Kidney glomerular epithelial cell (primary cell): ENCODE data around the gene NHSL1.

Source experiments
- DNase-seq: peaks from one replicate; lab custom pipeline; 2025; lab: John Stamatoyannopoulos, UW

NHSL1 gene

GRCh38 chr6:138401960-138402837, 97.1 kb downstream of the NHSL1 start:
- DNase-seq: no peak

GRCh38 chr6:138400326-138400725, 99.0 kb downstream of the NHSL1 start:
- no peak for DNase-seq

GRCh38 chr6:138397128-138398122, 101.9 kb downstream of the NHSL1 start:
- DNase-seq: no peak

GRCh38 chr6:138396709-138397108, 102.6 kb downstream of the NHSL1 start:
- no peak for DNase-seq

DNA sequence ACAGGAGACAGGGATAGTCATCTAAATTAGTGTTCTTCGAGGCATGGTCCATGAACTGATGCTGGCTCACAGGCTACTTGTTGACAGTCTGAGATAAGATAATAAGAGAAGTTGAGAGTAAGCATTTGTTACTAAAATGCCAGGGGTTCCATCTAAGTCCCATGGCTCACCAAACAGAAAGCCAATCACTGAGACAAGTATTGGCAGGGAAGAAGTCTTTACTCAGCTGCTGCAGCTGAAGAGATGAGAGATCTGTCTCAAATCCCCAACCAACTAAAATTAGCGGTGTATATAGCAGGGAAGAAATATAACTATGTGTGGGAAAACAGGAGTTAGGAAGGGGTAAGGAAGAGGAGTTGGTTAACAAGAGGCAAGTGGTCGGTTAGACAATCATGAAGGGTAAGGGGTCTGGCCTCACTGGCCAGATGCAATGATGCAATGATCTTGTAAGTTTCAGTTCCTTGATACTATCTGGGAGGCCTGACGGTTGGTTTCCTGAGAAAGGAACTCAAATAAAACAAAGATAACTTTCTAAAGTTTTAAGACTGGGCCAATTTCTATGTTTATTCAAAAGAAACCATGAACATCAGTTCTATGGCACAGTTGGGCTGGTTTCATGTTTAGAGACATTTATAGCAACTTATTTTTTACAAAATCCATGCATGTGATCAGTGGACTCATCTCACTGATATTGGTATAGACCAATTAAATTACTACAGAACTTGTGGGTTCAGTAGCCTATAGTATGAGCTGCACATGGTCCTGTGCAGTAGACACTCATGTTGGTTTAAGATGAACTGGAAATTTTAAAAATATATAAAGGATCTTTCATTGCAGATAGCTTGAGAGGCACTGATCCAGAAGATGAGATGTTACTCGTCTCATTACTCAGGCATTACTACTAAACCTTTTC, 105.2 kb downstream of the NHSL1 start:
- no peak for DNase-seq

- DNase-seq: no peak
Observed at GRCh38 chr6:138389551-138389950, 109.7 kb downstream of the NHSL1 start.

GRCh38 chr6:138387577-138388368, 111.5 kb downstream of the NHSL1 start:
- no peak for DNase-seq

- no peak for DNase-seq
Observed at GRCh38 chr6:138386897-138387296, 112.4 kb downstream of the NHSL1 start.

DNA sequence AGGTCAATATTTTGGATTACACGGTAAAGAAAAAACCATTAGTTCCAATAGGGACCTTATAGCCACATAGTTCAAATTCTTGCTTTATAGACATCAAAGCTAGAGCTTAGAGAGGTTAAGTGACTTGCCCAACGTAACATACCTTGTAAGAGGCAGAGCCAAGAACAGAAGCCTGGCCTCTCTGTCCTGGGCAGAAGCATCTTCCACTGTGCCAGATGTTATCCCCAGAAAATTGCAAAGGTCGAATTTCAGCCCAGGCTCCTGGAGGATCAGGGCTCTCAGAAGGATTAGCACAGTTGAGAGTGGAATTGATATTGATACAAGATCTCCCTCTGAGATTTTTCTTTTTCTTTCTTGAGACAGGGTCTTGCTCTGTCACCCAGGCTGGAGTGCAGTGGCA, 115.5 kb downstream of the NHSL1 start:
- DNase-seq: no peak

DNA sequence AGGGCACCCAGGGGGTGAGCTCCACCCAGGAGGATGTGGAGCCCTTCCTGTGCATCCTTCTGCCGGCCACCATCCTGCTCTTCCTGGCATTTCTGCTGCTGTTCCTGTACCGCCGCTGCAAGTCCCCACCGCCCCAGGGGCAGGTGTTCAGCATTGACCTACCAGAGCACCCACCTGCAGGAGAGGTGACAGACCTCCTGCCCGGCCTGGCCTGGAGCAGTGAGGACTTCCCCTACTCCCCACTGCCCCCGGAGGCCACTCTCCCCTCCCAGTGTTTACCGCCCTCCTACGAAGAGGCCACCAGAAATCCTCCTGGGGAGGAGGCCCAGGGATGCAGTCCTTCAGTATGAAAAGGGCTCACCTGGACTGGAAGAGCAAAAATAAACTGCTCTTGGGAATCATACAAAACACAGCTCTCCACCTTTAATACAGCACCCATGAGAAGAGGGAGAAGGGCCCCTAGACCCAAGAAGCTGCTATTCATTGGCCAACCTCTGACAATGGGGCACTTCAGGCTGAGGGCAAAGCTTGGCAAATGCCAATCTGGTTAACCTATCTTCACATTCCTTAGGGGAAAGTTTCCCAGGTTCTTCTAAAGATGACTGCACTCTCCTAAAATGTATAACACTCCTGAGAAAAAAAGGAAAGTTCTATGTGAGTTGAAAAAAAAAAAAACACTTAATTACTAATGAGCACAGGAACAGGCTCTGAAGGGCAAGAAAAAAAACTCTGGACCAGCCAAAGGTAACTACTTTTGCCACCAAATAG, 116.6 kb downstream of the NHSL1 start:
- DNase-seq: no peak

DNA sequence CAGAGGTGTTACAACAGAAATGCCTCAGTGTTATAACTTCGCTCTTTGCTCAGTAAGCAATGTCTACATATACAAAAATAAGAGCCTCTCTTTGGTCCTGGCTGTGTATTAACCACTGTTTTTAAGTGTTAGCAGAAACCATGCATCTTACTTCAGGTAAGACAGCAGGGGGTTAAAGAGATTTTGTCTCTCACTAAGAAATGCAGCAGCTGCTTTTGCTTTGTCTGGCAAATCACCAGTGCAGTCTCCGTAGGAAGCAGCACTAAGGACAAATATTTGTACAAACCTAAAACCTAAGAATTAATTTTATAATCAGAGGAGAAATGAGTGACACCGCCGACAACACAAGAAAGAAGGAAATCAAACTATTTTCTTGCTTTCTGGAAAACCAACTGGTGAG, 120.8 kb downstream of the NHSL1 start:
- no peak for DNase-seq

DNA sequence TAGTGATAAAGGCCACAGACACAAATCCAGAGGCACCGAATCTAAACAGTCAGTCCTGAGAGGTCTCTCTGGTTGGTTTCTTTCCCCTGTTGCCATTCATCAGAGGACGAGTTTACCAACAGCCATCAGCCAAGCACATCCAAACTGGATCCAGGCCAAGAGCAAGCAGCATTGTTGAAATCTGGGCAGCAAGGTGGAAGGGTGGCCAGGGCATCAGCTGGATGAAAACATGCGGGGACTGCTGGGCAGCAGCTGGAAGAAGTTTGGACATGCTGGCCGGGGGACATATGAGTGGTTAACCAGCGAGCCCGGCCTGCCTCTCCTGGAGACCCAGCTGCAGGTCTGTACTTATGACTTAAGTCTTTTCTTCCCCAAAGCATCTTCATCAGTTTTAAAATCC, 121.5 kb downstream of the NHSL1 start, which contains the start of gene SMIM28:
Gene SMIM28 (plus strand): TSS at position 62 of the 400 bp plus-strand sequence. CDS start 168 bp downstream, at position 230.
- DNase-seq: no peak

DNA sequence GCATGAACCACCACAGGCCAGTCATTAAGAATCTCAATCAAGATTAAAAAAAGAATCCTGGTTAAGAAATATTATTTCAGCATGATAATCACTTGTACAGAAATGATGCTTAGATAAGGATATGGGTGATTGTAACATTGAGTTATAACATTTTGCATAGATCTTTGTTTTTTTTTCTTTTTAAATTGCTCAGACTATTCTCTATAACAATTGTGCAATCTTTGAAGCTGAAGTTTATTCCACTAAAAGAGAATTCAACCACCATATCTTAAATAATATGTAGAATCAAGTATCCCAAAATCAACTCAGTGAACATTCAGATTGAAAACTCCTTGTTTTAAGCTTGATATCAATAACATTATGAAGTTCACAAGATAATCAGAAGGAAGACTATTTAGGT, 122.3 kb downstream of the NHSL1 start:
- DNase-seq: no peak

DNA sequence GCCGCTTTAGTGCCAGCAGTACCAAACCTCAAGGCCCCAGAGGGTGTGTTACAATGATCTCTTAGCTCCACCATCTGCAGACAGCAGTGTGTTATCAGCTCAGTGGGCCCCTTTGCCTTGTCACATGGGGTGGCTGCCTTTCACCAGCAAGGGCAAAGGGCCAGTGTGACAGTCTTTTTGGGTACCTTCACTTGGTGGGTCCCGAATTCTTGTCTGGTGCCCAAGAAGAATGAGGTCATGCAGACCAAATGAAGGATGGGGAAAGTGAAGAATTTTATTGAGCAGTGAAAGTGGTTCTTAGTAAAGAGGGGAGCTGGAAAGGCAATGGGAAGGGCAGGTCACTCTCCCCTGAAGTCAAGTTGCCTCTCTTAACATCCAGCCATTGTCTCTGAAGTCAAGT, 124.5 kb downstream of the NHSL1 start:
- DNase-seq: no peak

GRCh38 chr6:138374230-138374629, 125.1 kb downstream of the NHSL1 start:
- no peak for DNase-seq

DNA sequence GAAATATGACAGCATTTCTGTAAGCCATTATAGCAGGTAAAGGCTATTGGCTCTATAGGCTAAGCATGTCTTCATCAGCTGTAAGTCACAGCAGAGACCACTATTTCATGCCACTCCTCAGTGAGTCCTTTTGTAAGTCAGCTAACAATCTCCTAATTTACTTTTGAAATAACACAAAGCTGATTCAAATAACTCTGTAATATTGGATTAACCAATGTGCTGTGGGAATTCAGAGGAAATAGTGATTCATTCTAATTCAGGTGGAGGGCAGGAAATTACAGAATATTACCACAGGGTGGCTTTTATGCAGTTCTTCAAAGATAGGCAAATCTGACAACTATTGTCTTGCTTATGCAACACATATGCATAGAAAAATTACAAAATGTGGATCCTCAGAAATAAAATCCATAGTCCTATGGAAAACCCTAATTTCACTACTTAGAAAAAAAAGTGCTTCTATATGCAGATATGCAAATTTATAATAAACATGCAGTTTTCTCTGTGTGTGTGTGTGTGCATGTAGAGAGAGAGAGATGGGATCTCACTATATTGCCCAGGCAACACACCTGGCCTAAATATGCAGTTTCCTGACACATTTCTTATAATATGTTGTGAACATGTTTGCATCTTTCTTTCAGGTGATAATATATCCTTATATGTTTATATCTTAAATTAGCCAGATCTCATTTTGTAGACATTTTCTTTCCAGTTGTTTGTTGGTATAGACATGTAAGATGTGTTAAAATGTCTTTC, 126.4 kb downstream of the NHSL1 start:
- DNase-seq: no peak
